ENCODE data around the gene BBS10.

DNA sequence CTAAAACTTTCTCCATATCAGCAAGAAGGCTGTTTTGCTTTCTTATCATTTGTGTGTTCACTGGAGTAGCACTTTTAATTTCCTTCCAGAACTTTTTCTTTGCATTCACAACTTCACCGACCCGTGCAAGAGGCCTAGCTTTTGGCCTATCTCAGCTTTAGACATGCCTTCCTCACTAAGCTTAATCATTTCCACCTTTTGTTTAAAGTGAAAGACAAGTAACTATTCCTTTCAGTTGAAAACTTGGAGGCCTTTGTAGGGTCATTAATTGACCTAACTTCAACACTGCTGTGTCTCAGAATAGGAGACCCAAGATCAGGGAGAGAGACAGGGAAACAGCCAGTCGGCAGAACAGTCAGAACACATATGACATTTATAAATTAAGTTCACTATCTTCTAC is 39.3 kb downstream of the BBS10 start:
- TF ChIP-seq, protein P1, sequence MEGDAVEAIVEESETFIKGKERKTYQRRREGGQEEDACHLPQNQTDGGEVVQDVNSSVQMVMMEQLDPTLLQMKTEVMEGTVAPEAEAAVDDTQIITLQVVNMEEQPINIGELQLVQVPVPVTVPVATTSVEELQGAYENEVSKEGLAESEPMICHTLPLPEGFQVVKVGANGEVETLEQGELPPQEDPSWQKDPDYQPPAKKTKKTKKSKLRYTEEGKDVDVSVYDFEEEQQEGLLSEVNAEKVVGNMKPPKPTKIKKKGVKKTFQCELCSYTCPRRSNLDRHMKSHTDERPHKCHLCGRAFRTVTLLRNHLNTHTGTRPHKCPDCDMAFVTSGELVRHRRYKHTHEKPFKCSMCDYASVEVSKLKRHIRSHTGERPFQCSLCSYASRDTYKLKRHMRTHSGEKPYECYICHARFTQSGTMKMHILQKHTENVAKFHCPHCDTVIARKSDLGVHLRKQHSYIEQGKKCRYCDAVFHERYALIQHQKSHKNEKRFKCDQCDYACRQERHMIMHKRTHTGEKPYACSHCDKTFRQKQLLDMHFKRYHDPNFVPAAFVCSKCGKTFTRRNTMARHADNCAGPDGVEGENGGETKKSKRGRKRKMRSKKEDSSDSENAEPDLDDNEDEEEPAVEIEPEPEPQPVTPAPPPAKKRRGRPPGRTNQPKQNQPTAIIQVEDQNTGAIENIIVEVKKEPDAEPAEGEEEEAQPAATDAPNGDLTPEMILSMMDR (IDR thresholded peaks at IDR 0.05) = no peak
- TF ChIP-seq POLR2A (IDR thresholded peaks at IDR 0.05) = no peak
